A673 (cell line): ENCODE measurements around the gene TEK. TPM values are rescaled to one million over a fixed set of nuclear protein-coding genes. Genes with fewer than 3 reads are reported as not detected.

ENCODE experiments used
- BruUV-seq: library from RNA; stranded (reverse); fragments of 400-500 nt; replicated peaks from 2 replicates; lab custom pipeline; 2021; lab: Mats Ljungman, UMichigan
- CTCF ChIA-PET: fragments of 300-600 bp; sonication (Branson Sonifier 250); formaldehyde crosslinking; loops from one replicate; lab custom pipeline; 2022; ENCODE audit warnings: antibody characterized with exemption; lab: Charles Lee
- POLR2A ChIA-PET: fragments of 300-600 bp; sonication (Branson Sonifier 250); formaldehyde crosslinking; loops from one replicate; lab custom pipeline; 2022; ENCODE audit warnings: antibody characterized with exemption; ENCODE audit not compliant: low non-redundant PET; lab: Charles Lee
- DNase-seq: peaks from one replicate; pipeline ENCODE4 v3.0.0-alpha.2; 2015; ENCODE audit warnings: low spot score
- H3K27ac ChIP-seq: fragments of 200-600 bp; sonication (generic); 2 replicates; pipeline ENCODE4 v1.5.1; 2016; ENCODE audit warnings: mixed run types, low read depth, mild to moderate bottlenecking, mixed read lengths, antibody characterized with exemption, low read length; ENCODE audit not compliant: poor library complexity, severe bottlenecking
- H3K27me3 ChIP-seq: fragments of 200-600 bp; sonication (generic); replicated peaks from 2 replicates; pipeline ENCODE4 v1.6.1; 2017; ENCODE audit warnings: mixed run types, low read depth, mild to moderate bottlenecking, mixed read lengths, antibody characterized with exemption, low read length; ENCODE audit not compliant: insufficient read depth, poor library complexity
- H3K36me3 ChIP-seq: fragments of 200-600 bp; sonication (generic); 2 replicates; pipeline ENCODE4 v1.6.1; 2016; ENCODE audit warnings: mixed run types, mild to moderate bottlenecking, mixed read lengths, antibody characterized with exemption, low read length; ENCODE audit not compliant: insufficient read depth, poor library complexity, severe bottlenecking
- H3K4me1 ChIP-seq: fragments of 200-600 bp; sonication (generic); 2 replicates; pipeline ENCODE4 v1.6.1; 2017; ENCODE audit warnings: mixed run types, mild to moderate bottlenecking, mixed read lengths, antibody characterized with exemption, low read length; ENCODE audit not compliant: insufficient read depth, poor library complexity, severe bottlenecking
- H3K4me3 ChIP-seq: fragments of 200-600 bp; sonication (generic); 2 replicates; pipeline ENCODE4 v1.5.1; 2016; ENCODE audit warnings: low read depth, mixed run types, mild to moderate bottlenecking, mixed read lengths, low read length; ENCODE audit not compliant: poor library complexity, severe bottlenecking
- H3K9me3 ChIP-seq: fragments of 200-600 bp; sonication (generic); 2 replicates; pipeline ENCODE4 v1.6.1; 2016; ENCODE audit warnings: mixed run types, low read depth, mild to moderate bottlenecking, mixed read lengths, antibody characterized with exemption, low read length; ENCODE audit not compliant: poor library complexity, severe bottlenecking
- EZH2 ChIP-seq: fragments of 200-600 bp; sonication (generic); IDR thresholded peaks from 2 replicates; pipeline ENCODE4 v1.6.1; 2017; ENCODE audit warnings: borderline replicate concordance, low read depth, mild to moderate bottlenecking, mixed read lengths, antibody characterized with exemption, low read length; ENCODE audit not compliant: poor library complexity, severe bottlenecking
- intact Hi-C: fragments of 100-400 bp; cut with micrococcal nuclease; formaldehyde crosslinking; loops from one replicate; pipeline ENCODE4 v1.10.0; 2022; ENCODE audit not compliant: unreplicated experiment
- total RNA-seq: library from RNA; stranded (reverse); gene quantifications from 2 replicates; pipeline ENCODE4 v1.2.3, GENCODE V29; 2021
- TF ChIP-seq, protein P1 (sequence below): fragments of 300-800, 200-600 bp; sonication (generic); conservative IDR thresholded peaks from 2 replicates; pipeline ENCODE4 v1.5.1; 2017; ENCODE audit warnings: low read depth, mild to moderate bottlenecking, antibody characterized with exemption, low read length, moderate library complexity, mixed read lengths

The TEK gene
- total RNA-seq, 1 experiment from 2014 or later = not detected

DNA sequence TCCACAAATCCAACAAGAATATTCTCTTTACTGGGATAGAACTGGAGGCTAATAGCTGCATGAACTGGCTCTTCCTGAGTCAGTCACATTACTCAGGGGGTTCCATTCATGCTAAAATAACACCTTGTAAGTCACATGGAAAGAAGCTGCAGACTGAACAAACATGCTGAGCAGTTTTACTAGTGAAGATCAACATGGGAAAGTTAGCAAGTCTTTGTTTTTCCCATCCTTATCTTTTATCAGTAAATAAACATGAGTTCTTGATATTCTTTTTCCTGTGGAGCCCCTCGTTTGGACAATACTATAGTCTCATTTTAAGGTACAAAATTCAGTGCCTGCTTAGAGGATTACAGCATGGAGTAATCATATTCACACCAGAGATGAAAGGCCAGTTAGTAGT lies 43.7 kb upstream of the TEK start:
- Histone ChIP-seq H3K27me3 (no peaks in the 10 kb centered on the region), H3K27ac (no peak overlapping the region), H3K9me3 (no peaks in the 10 kb centered on the region), H3K4me1 (no peaks in the 10 kb centered on the region), H3K36me3 (no peaks in the 10 kb centered on the region), H3K4me3 (no peak overlapping the region)
- intact Hi-C loops = no loop called here
- no TSS peak for BruUV-seq
- TF ChIP-seq EZH2 = no peak
- ChIA-PET CTCF (no interaction called here), POLR2A (no interaction called here)
- DNase-seq = no peak

DNA sequence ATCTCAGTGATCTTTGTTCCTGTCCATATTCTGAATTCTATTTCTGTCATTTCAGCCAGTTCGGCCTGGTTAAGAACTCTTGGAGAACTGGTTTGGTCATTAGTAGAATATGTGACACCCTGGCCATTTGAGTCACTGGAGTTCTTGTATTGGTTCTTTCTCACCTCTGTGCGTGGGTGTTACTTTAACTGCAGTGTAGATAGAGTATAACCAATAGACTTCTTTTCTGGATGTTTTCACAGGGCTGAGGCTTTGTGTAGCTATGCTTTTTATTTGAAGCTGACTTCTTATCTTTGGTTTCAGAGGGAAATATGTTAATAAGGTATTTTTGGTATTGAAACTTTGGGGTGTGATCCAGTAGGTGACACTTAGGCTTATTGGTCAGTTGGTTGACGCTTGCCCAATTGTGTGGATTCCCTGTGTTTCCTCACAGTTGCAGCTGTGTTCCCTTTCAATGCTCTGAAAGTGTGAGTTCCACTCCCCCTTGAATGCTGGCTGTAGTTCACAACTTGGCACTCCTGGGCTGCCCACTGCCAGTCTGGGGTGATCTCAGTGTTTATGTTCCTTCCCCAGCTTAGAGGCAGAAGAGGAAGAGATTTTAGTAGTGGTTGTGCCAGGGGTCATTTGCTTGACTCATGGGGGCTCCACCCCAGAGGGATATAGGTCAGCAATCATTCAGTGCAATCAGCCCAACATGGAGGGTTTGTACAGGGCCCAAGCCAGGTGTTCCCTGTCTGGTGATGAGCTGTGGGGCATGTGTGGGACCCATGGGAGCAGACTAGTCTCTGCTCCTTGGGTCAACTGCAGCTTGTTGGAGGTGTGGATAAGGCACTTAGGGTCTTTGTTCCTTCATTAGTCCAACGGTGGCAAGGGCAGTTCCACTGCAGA lies 34.9 kb upstream of the TEK start:
- TF ChIP-seq, protein P1, sequence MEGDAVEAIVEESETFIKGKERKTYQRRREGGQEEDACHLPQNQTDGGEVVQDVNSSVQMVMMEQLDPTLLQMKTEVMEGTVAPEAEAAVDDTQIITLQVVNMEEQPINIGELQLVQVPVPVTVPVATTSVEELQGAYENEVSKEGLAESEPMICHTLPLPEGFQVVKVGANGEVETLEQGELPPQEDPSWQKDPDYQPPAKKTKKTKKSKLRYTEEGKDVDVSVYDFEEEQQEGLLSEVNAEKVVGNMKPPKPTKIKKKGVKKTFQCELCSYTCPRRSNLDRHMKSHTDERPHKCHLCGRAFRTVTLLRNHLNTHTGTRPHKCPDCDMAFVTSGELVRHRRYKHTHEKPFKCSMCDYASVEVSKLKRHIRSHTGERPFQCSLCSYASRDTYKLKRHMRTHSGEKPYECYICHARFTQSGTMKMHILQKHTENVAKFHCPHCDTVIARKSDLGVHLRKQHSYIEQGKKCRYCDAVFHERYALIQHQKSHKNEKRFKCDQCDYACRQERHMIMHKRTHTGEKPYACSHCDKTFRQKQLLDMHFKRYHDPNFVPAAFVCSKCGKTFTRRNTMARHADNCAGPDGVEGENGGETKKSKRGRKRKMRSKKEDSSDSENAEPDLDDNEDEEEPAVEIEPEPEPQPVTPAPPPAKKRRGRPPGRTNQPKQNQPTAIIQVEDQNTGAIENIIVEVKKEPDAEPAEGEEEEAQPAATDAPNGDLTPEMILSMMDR = no peak
- TF ChIP-seq EZH2 = no peak
- CTCF ChIA-PET = no interaction called here
- no peak overlapping the region for H3K27ac ChIP-seq
- no peaks in the 10 kb centered on the region for H3K27me3 ChIP-seq
- BruUV-seq = no TSS peak
- H3K4me3 ChIP-seq = no peak overlapping the region
- DNase-seq = no peak
- H3K36me3 ChIP-seq = no peaks in the 10 kb centered on the region
- no peaks in the 10 kb centered on the region for H3K4me1 ChIP-seq
- no peaks in the 10 kb centered on the region for H3K9me3 ChIP-seq
- POLR2A ChIA-PET = no interaction called here
- intact Hi-C loops = no loop called here

DNA sequence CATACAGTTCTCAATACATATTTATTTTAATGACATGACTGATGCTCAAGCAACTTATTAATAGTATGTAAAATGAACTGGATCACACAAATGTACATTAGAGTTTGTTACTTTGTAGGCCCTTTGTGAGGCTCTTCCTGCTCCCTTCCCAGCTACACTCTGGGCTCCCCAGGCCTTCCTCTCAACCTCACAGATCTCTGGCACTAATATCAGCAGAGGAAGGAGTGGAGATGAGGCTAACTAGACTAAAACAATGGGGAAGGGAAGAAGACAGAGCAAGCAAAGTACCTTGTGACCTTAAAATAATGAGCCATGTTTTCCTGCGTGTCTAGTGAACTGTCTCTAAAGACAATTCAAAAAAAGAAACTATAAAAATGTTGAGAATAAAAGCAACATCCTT lies 30.3 kb upstream of the TEK start:
- POLR2A ChIA-PET = no interaction called here
- BruUV-seq = no TSS peak

More for the DNA sequence above, 30.3 kb upstream of the TEK start:
- CTCF ChIA-PET = no interaction called here
- Histone ChIP-seq H3K27ac (no peak overlapping the region), H3K36me3 (no peaks in the 10 kb centered on the region), H3K9me3 (no peaks in the 10 kb centered on the region), H3K4me3 (no peak overlapping the region), H3K4me1 (no peaks in the 10 kb centered on the region), H3K27me3 (no peaks in the 10 kb centered on the region)
- DNase-seq = no peak
- intact Hi-C loops = no loop called here
- TF ChIP-seq, protein P1 = no peak
- TF ChIP-seq EZH2 = no peak
